Activated CD4-positive, CD25-positive, alpha-beta regulatory T cell treated with anti-CD3 and anti-CD28 coated beads, Interleukin-2, amount 50 U/mL, for 16 hours (primary cell): ENCODE results near the gene OR52I1.

Experiments
- DNase-seq: peaks from one replicate; pipeline ENCODE4 v3.0.0-alpha.2; 2020; ENCODE audit warnings: low read depth, low spot score

OR52I1 gene

DNA sequence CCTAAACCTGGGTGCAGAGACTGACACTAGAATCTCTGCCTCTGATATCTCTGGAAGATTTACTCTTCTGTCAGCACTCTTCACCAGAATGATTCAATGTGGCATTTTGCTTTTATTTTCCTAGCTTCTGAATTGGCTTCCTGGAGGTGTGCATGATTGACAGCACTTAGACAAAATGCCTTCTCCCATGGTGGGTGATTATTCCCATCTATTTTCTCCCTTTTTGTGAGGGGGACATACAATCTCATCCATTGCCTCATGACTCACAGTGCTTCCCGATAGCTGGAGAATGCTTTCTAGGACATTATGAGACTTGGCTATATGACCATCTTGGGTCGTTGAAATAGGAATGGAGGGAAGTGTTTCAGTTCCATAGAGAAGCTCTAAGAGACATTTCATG, 18.1 kb downstream of the OR52I1 start:
- DNase-seq, result no peak

DNA sequence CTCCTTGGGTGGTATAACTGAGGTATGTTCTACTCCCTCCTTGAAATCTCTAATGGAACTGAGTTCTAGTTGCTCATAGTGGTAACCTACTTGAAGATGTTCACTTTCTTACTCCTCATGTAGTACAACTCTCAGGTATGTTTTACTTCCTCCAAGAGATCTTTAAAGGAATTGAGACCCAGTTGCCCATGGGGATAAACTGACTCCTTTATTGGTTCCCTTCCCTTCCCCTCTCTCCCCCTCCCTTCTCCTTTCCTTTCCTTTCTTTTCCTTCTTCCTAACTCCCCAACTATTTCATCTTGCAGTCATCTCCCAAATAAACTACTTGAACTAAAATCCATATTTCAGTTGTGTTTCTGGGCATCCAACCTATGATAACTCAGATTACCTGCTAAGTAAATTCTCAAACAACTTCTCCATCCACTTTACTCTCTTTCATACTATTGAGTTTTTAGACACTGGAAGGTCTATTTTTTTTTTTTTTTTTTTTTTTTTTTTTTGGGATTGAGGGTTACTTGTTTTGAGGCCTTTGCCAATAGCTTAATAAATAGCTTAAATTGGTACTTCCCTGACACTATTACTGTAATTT, 22.1 kb downstream of the OR52I1 start:
- no peak for DNase-seq

DNA sequence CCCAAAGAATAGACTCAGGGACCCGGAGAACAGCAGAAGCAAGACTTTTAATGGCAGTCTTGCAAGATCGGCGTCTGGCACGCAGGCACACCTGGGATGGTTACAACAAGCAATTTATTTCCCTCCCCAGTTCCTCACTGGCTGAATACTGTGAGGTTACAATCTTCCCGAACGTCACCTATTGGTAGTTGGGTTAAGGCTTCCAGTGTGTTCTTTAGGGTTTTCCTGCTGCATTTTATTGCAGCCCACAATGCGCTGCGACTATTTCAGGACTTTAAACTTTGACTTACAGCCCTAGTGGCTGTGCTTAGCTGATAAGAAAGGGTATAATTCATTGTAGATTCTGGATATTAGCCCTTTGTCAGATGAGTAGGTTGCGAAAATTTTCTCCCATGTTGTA, 25.7 kb downstream of the OR52I1 start:
- DNase-seq, result no peak

DNA sequence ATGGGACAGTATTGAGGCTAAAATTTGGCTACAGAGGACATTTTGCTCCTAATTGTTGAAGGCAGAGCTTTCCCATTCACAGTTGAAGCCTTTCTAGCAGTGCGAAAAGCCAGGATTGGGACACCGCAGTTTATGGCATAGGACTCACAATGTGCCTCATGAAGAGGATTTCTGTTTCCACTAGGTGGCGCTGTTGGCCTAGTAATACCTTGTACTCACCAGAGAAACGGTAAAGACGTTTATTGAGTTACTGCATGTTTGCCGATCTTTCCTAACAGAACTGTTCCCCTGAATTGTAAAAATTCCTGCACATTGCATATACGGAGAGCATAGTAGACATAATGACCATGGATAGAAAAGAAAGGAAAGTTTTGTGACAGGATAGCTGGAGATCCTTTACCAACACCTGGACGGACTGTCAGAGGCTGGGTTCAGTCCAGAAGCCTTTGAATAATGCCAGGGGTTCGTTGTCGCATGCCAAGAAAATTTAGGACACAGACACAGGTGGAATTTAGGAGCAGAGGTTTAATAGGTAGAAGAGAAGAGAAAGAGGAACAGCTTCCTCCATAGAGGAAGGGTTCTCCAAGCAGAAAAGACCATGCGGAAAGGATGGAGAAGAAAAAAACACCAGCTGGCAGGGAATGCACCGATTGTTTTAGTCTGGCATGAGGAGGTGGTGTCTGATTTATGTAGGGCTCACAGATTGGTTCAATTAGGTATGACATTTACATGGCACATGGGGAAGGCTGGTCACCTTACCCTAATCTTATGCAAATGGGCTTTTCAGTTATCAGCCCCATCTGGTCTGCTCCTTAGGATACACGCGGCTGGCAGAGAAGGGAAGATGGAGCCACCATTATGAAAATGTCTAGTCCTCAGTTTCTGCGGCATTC, 32.6 kb downstream of the OR52I1 start:
- peak; percentile 17 for DNase-seq

DNA sequence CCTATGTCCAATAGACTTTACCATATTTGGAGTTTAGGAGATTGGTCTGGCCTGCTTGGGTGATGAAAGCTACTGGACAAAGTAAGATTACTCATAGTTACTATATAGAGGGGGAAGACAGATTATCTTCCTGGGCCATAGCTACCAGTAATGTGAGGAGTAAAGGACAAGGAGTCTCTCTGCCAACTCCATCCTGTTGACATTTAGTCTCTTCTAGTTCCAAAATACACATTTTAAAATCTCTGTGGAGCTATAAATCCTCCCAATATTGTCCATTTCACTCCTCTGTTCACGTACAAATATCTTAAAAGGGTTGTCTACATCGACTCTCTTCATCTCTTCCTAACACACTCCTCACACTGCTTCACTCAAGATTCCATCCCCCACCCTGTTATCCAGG, 42.3 kb downstream of the OR52I1 start:
- no peak for DNase-seq

DNA sequence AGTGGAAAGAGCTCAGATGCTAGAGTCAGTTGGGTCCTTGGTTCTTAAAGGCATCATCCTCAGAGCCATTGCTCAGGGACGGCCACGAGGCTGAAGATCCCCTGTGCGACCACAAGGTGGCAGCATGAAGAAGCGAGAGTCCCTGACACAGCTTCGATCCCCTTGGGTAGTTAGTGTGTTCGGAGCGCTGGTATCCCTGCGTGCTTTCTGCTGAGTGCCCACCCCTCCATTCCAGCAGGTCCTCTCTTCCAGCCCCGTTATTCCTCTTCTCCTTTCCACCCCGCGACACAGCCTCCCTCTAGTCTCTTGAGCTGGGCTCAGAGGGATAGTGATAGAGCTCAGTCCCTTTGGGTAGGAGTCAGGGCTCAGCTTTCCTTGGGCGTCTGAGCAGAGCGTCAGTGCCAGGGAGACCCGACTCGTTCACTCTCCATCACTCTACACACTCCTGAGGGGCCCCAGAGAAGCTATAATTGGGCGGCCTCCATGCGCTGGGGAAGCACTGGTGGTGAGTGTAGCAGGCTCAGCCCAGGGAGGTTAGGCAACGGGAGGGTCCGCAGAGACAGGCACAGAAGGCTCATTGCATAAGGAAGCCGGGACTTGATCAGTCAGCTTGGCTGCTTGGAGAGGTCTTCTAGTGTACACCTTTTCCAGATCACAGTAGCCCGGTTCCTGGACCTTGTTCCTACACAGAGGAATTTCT, 43.3 kb downstream of the OR52I1 start, which contains the start of gene OR51D1:
OR51D1 (plus strand) TSS at position 516 of the 700 bp plus-strand sequence. CDS start 2,314 bp downstream, outside the sequence.
- DNase-seq, result peak; percentile 44

DNA sequence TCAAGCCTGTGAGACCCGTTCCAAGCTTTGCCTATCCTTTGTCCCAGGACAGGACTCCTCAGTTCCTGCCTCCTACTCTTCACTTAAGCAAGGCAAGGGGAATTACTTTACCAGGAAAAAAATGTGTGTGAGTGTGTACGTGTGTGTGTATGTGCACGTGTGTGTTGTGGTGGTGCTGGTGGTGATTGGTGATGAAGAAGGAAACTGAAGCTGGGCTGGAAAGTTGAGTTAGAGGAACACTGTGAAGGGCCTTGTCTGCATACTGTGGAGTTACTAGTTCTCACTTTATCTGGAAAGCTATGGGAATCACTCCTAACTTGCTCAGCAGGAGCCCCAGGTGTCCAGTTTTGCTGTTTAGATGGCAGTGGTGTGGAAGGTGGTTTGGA, 43.8 kb downstream of the OR52I1 start:
- DNase-seq, result no peak

DNA sequence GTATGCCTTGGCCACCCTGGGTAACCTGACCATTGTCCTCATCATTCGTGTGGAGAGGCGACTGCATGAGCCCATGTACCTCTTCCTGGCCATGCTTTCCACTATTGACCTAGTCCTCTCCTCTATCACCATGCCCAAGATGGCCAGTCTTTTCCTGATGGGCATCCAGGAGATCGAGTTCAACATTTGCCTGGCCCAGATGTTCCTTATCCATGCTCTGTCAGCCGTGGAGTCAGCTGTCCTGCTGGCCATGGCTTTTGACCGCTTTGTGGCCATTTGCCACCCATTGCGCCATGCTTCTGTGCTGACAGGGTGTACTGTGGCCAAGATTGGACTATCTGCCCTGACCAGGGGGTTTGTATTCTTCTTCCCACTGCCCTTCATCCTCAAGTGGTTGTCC, 46.1 kb downstream of the OR52I1 start:
- no peak for DNase-seq

DNA sequence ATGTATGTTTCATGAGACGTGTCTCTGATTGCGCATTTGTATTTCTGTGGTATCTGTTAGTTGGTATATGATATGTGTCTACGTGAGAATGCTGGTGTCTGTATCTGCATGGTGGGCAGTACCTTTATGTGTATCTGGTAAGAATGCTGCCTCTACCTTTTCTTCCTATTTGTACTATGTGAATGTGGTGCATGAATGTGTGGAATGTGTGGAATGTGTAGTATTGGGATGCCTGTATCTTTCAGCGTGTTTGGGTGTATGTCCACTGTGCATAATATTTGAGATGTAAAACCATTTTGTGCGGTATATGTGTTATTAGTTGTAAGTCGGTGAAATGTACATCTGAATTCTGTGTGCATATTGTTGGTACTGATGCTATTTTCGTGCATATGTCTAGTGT, 47.7 kb downstream of the OR52I1 start:
- no peak for DNase-seq

DNA sequence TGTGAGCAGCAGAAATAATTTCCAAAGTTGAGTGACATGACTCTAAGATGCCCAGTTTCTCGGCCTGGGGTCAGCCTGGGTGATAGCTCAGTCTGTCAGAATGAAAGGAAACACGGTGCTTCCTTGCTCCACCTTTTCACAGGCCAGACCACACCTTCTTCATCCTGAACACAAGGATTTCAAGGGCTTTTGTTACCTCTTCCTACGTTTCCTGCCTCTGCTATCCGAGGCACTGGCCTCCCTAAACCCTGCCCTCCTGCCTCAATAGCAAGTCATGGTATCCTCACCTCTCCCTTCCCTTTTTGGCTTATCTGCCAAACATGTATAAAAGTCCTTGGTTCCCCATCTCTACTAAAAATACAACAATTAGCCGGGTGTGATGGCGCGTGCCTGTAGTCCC, 48.2 kb downstream of the OR52I1 start:
- no peak for DNase-seq

DNA sequence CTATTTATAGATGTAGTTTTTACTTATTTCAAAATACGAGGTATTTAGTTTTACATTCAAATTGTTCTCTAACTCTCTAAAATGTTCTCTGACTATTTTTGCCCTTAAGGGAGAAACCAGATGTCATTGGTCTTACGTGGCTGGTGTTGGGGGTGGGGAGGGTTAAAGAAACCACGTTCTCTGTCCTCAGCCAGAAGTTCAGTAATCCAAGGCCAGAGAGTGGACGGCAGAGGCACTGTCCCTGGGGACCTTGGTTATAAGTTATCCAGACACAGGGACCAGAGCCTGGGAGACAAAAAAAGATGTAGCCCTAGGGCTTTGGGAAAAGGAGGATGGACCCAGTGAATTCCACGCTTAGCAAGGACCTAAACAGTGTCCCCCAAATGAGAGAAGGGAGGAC, 49.2 kb downstream of the OR52I1 start:
- DNase-seq, result no peak

DNA sequence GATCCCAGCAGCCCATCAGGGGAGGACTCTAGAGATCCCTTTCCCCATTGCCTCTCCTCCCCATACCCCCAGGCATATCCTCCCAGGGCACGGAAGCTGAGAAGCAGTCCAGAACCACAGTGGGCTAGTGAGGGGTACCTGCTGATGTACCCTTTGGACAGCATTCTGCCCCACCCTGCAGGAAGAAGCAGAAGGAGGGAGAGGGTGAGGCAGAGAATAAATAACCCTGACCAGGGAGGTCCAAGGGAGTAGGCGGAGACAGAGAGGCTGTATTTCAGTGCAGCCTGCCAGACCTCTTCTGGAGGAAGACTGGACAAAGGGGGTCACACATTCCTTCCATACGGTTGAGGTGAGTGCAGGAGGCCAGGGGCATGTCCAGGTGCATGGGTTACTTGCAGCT, 49.8 kb downstream of the OR52I1 start, which contains the start of gene OR51E1:
OR51E1 (plus strand) TSS at position 301 of the 400 bp plus-strand sequence. CDS start 8,545 bp downstream, outside the sequence.
- DNase-seq, result no peak

DNA sequence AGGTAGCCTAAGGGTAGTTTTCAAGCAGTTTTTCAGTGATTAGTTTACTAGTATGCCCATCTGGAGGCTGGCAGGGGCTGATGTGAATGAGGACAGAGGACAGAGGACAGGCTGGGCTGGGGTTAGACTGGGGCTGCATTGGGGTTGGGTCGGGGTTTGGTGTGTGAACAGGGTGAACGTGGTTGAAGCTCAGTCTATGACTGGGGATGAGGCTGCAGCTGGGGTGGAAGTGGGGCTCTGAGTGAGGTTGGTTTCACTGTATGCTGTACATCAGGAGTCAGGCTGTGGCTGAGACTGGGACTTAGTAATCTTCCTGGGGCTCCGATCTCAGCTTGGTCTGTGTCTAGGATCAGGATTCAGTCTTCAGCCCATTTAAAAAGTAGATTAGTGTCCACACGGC, 50.4 kb downstream of the OR52I1 start:
- no peak for DNase-seq
